Measurements from ENCODE around the gene ZNF592. TPM values are rescaled to one million over a fixed set of nuclear protein-coding genes. Genes with fewer than 3 reads are reported as not detected.

The ZNF592 gene
- total RNA-seq, 4 donors from 2014 or later, result 23.5 to 41.1 (median 26.5) TPM

GRCh38 chr15:84797212-84797611, 48.8 kb downstream of the ZNF592 start:
- Histone ChIP-seq H3K4me3 (no peak overlapping the region), H3K27ac (no peak overlapping the region), H3K36me3 (peaks cover 0 to 50% (median 20%) of the 10 kb centered on the region in 4 donors), H3K4me1 (no peaks in the 10 kb centered on the region), H3K27me3 (no peaks in the 10 kb centered on the region), H3K9me3 (no peaks in the 10 kb centered on the region)
- WGBS, 2 donors (ENCODE audit: low coverage in 1 of 2), result 97 to 100% methylated on average over 3 to 4 of the region's 4 CpGs
- TF ChIP-seq POLR2A (IDR thresholded peaks at IDR 0.05), result no peak
- no peak for TF ChIP-seq CTCF (IDR thresholded peaks at IDR 0.05)
- no peak for TF ChIP-seq POLR2AphosphoS5 (IDR thresholded peaks at IDR 0.05)
- TF ChIP-seq EP300 (IDR thresholded peaks at IDR 0.05; ENCODE audit: low read depth), result no peak
- intact Hi-C loops (cut with DNase I; ENCODE audit: low total_unique reads), result no loop called here
- in situ Hi-C loops (cut with MboI; ENCODE audit: low pct_ligation_motif_present in 1 of 4, low pct_unique_long_range_greater_than_20kb in 1 of 4, low sequenced_read_pairs in 3 of 4), result no loop called here
- no peak for DNase-seq

GRCh38 chr15:84797801-84798200, 49.4 kb downstream of the ZNF592 start:
- Histone ChIP-seq H3K4me3 (no peak overlapping the region), H3K27ac (no peak overlapping the region), H3K36me3 (peaks cover 0 to 51% (median 23%) of the 10 kb centered on the region in 4 donors), H3K9me3 (no peaks in the 10 kb centered on the region), H3K27me3 (no peaks in the 10 kb centered on the region), H3K4me1 (no peaks in the 10 kb centered on the region)
- DNase-seq, result no peak
- TF ChIP-seq POLR2AphosphoS5 (IDR thresholded peaks at IDR 0.05) (no peak), CTCF (IDR thresholded peaks at IDR 0.05) (no peak), POLR2A (IDR thresholded peaks at IDR 0.05) (no peak), EP300 (IDR thresholded peaks at IDR 0.05; ENCODE audit: low read depth) (no peak)
- intact Hi-C loops (cut with DNase I; ENCODE audit: low total_unique reads) (no loop called here), in situ Hi-C loops (cut with MboI; ENCODE audit: low pct_ligation_motif_present in 1 of 4, low pct_unique_long_range_greater_than_20kb in 1 of 4, low sequenced_read_pairs in 3 of 4) (no loop called here)
- WGBS, 2 donors (ENCODE audit: low coverage in 1 of 2), result 94% methylated on average over 3 of the region's 3 CpGs; no CpG with 5 or more reads in 1 of the 2 donors

- H3K27me3 ChIP-seq, result no peaks in the 10 kb centered on the region
- peaks cover 0 to 47% (median 22%) of the 10 kb centered on the region in 4 donors for H3K36me3 ChIP-seq
- intact Hi-C loops (cut with DNase I; ENCODE audit: low total_unique reads) (no loop called here), in situ Hi-C loops (cut with MboI; ENCODE audit: low pct_ligation_motif_present in 1 of 4, low pct_unique_long_range_greater_than_20kb in 1 of 4, low sequenced_read_pairs in 3 of 4) (no loop called here)
- no peaks in the 10 kb centered on the region for H3K4me1 ChIP-seq
- no peak overlapping the region for H3K4me3 ChIP-seq
- no peak for DNase-seq
- TF ChIP-seq CTCF (IDR thresholded peaks at IDR 0.05), result no peak
- TF ChIP-seq EP300 (IDR thresholded peaks at IDR 0.05; ENCODE audit: low read depth), result no peak
- TF ChIP-seq POLR2AphosphoS5 (IDR thresholded peaks at IDR 0.05), result no peak
- no peak for TF ChIP-seq POLR2A (IDR thresholded peaks at IDR 0.05)
- 95% methylated on average over 21 of the region's 21 CpGs; no CpG with 5 or more reads in 1 of the 2 donors for WGBS, 2 donors (ENCODE audit: low coverage in 1 of 2)
- no peaks in the 10 kb centered on the region for H3K9me3 ChIP-seq
- no peak overlapping the region for H3K27ac ChIP-seq
Observed at GRCh38 chr15:84798436-84798946, 50.1 kb downstream of the ZNF592 start.

- Histone ChIP-seq H3K9me3 (no peaks in the 10 kb centered on the region), H3K36me3 (peaks cover 0 to 47% (median 21%) of the 10 kb centered on the region in 4 donors), H3K4me3 (no peak overlapping the region), H3K27me3 (no peaks in the 10 kb centered on the region), H3K27ac (no peak overlapping the region), H3K4me1 (no peaks in the 10 kb centered on the region)
- no peak for TF ChIP-seq POLR2AphosphoS5 (IDR thresholded peaks at IDR 0.05)
- no peak for TF ChIP-seq EP300 (IDR thresholded peaks at IDR 0.05; ENCODE audit: low read depth)
- no peak for TF ChIP-seq POLR2A (IDR thresholded peaks at IDR 0.05)
- no peak for TF ChIP-seq CTCF (IDR thresholded peaks at IDR 0.05)
- intact Hi-C loops (cut with DNase I; ENCODE audit: low total_unique reads) (no loop called here), in situ Hi-C loops (cut with MboI; ENCODE audit: low pct_ligation_motif_present in 1 of 4, low pct_unique_long_range_greater_than_20kb in 1 of 4, low sequenced_read_pairs in 3 of 4) (no loop called here)
- 90% methylated on average over 10 of the region's 10 CpGs; no CpG with 5 or more reads in 1 of the 2 donors for WGBS, 2 donors (ENCODE audit: low coverage in 1 of 2)
- no peak for DNase-seq
Observed at GRCh38 chr15:84799511-84800187, 51.3 kb downstream of the ZNF592 start.

Measured in transverse colon (tissue), 4 donors.